Activated naive CD4-positive, alpha-beta T cell treated with anti-CD3 and anti-CD28 coated beads for 36 hours (primary cell): ENCODE data around the gene CABLES1. TPM values are rescaled to one million over a fixed set of nuclear protein-coding genes. Genes with fewer than 3 reads are reported as not detected.
"Not testable (repeated sequence)": the region's sequence is repeated elsewhere in the genome, so short reads cannot be mapped to it uniquely, and the experiment has no call there.

Source experiments
- CTCF ChIA-PET: fragments of 350-600 bp; sonication (Branson Sonifier 250); formaldehyde crosslinking; loops from one replicate; lab custom pipeline; 2021; ENCODE audit warnings: antibody characterized with exemption; lab: Charles Lee
- DNase-seq: peaks from one replicate; pipeline ENCODE4 v3.0.0-alpha.2; 2020
- H3K27ac Mint-ChIP-seq: one replicate; pipeline ENCODE4 v1.8.0; 2021; ENCODE audit warnings: mild to moderate bottlenecking, mixed read lengths
- H3K27me3 Mint-ChIP-seq: one replicate; pipeline ENCODE4 v1.8.0; 2021; ENCODE audit warnings: low read depth, mixed read lengths
- H3K36me3 Mint-ChIP-seq: one replicate; pipeline ENCODE4 v1.8.0; 2021; ENCODE audit warnings: low read depth, mixed read lengths
- H3K4me1 Mint-ChIP-seq: one replicate; pipeline ENCODE4 v1.8.0; 2021; ENCODE audit warnings: low read depth, mixed read lengths
- H3K4me3 Mint-ChIP-seq: one replicate; pipeline ENCODE4 v1.8.0; 2021; ENCODE audit warnings: mild to moderate bottlenecking, moderate library complexity, mixed read lengths
- H3K9me3 Mint-ChIP-seq: one replicate; pipeline ENCODE4 v1.8.0; 2021; ENCODE audit warnings: mixed read lengths
- intact Hi-C: fragments of 100-400 bp; cut with micrococcal nuclease; formaldehyde crosslinking; loops from one replicate; pipeline ENCODE4 v1.15.1; 2023
- total RNA-seq, 2 experiments: library from RNA; stranded (reverse); gene quantifications; one replicate each; pipeline ENCODE4 v1.2.3, GENCODE V29; 2021

The CABLES1 gene
- total RNA-seq, 2 experiments from 2014 or later = 0.12 to 0.38 TPM

DNA sequence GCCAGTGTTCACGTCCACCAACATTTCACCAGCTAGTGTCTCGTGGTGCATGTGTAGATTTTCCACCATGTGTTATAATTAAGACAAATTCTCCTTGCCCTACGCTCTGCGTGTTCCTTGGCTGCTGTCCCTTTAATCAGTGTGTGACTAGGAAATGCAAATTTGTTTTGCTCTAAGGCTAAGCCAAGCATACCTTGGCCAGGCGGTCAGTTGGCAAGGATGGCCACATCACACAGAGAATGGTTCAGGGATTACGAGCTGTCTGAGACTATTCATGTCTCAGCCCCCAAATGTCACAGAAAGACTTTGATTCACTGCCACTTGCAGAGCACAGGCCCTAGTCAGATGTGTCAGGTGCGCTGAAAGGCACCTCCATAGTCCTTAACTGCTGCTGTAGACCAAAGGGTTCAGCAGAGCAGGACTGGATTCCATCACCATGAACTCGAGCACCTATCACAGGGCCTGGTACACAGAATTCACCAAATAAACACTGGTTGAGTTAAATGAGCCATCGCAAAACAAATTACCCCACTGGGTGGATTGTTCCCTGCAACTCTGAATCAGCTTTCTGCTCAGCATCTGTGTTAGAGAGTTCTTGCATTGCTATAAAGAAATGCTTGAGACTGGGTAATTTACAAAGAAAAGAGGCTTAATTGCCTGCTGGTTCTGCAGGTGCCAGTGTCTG is 128.4 kb downstream of the CABLES1 start:
- no peaks in the 10 kb centered on the region for H3K36me3 Mint-ChIP-seq
- H3K4me1 Mint-ChIP-seq = peaks cover 36% of the 10 kb centered on the region
- H3K9me3 Mint-ChIP-seq = no peaks in the 10 kb centered on the region
- no peak for DNase-seq
- H3K4me3 Mint-ChIP-seq = no peak overlapping the region
- CTCF ChIA-PET = interaction anchor here (1.0 kb wide), 1 partner anchor 132 kb away, joined by 3 read pairs; no protein-coding TSS in a partner anchor
- no peaks in the 10 kb centered on the region for H3K27me3 Mint-ChIP-seq
- no peak overlapping the region for H3K27ac Mint-ChIP-seq
- intact Hi-C loops = loop anchor here (10.0 kb wide), 1 partner anchor 241 kb away; the partner anchor contains the start of gene RMC1

DNA sequence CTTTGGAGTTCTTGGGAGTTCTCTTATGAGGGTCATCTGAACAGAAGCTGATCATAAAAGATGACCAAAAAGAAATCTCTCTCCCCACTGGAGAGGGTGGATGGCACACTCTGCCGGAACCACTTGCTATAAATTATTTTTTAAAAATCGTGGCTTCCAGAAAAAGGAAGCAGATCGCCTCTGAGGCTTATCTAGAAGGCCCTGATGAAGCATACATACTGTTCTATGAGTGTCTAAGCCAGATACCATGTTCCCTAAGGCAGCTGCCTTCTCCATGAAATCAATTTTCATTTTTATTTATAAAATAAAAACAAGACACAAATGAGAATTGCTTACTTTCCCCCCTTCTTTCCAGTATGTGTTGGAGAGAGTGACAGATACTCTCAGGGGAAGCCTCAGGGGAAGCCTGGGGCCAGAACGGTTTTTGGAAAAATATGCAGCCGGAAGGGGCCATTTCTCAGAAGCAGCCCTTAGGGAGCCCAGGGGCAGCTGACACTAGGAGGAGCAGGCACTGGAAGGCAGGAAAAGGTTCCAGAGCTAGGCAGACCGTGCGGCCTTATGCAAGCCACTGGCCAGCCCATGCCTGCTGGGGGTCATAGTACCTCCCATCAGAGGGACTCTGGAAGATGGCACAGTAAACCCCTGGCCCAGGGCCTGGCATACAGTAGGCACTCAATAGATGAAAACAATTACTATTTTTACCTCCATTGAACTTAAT is 130.6 kb downstream of the CABLES1 start:
- H3K4me1 Mint-ChIP-seq = peaks cover 23% of the 10 kb centered on the region
- intact Hi-C loops = loop anchor here (10.0 kb wide), 1 partner anchor 239 kb away; the partner anchor contains the start of gene RMC1
- peaks cover 20% of the 10 kb centered on the region for H3K9me3 Mint-ChIP-seq
- no peak overlapping the region for H3K4me3 Mint-ChIP-seq
- DNase-seq = no peak
- H3K27ac Mint-ChIP-seq = no peak overlapping the region
- peaks cover 10% of the 10 kb centered on the region for H3K36me3 Mint-ChIP-seq
- CTCF ChIA-PET = no interaction called here
- no peaks in the 10 kb centered on the region for H3K27me3 Mint-ChIP-seq

DNA sequence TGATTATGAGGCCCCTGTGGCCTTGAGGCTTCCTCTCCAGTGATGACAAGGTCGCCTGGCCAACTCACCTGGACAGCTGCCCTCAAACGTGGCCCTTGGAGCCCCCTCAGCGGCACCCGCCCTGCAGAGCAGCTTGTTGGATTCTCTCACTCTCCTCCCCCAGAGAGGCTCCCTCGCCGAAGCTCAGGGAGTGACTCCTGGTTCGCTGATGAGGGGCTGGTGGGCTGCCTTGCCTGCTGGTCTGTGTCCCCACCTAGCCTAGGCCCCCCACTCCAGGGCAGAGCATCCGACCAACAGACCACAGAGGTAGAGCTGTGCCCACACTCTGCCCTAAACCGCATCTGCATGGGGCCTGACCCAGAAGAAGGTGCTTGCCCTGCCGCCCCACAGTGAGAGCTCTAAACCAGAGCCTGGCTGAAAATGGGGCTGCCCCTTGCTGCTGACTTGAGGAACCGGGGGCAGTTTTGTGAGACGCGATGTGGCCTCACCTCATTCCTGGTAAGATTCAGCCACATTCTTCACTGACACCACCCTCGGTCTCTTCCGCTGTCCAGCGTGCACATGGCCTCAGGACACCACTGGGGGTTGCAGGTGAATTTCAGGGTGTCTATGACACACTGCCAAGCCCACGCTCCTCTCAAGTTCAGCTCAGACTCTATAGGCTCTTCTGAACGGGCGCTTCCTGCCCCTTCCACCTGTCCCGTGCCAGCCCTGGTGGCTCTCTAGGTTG is 131.6 kb downstream of the CABLES1 start:
- Mint-ChIP-seq H3K27me3 (no peaks in the 10 kb centered on the region), H3K4me1 (peaks cover 21% of the 10 kb centered on the region), H3K27ac (no peak overlapping the region), H3K36me3 (peaks cover 10% of the 10 kb centered on the region), H3K9me3 (peaks cover 26% of the 10 kb centered on the region), H3K4me3 (no peak overlapping the region)
- CTCF ChIA-PET = no interaction called here
- intact Hi-C loops = loop anchor here (10.0 kb wide), 1 partner anchor 238 kb away; the partner anchor contains the start of gene RMC1
- DNase-seq = no peak

DNA sequence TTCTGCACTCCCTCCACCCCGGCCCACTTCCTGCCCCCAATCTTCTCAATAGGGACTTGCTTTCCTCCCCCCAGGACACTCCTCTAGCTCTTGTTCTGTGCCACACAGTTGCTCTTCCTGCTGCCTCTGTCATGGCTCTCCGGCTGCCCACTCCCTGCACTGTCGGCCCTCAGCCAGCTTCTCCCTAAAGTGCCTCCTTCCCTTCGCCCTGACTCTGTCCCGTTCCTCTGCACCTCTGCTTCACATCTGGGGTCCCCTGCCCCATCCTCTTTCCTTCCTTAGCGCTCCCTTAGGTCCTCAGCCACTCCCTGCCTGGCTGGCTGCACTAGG is 132.1 kb downstream of the CABLES1 start:
- Mint-ChIP-seq H3K27me3 (no peaks in the 10 kb centered on the region), H3K36me3 (peaks cover 10% of the 10 kb centered on the region), H3K4me1 (peaks cover 21% of the 10 kb centered on the region), H3K4me3 (no peak overlapping the region), H3K27ac (no peak overlapping the region), H3K9me3 (peaks cover 26% of the 10 kb centered on the region)
- CTCF ChIA-PET = interaction anchor here (0.5 kb wide), 1 partner anchor 43 kb away, joined by 3 read pairs; no protein-coding TSS in a partner anchor
- no peak for DNase-seq
- intact Hi-C loops = loop anchor here (10.0 kb wide), 1 partner anchor 237 kb away; the partner anchor contains the start of gene RMC1

DNA sequence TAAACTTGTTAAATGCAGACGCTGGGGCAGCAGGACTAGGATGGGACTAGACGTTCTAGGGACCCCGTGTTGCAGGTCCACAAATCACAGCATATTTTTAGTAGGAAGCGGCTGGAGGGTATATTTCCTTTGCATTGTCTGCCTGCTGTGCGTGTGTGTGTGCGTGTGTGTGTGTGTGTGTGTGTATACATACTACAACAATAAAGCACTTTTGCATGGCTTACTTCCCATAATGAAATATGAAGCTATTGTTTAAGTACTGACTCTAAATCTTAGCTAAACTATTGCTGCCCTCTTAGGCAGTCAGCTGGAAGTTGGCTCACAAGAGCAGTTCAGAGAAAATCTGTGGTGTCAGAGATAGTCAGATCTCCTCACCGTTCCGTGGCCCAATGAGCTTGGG is 133.4 kb downstream of the CABLES1 start:
- no peak overlapping the region for H3K27ac Mint-ChIP-seq
- CTCF ChIA-PET = interaction anchor here (0.7 kb wide), 1 partner anchor 34 kb away, joined by 3 read pairs; no protein-coding TSS in a partner anchor

DNA sequence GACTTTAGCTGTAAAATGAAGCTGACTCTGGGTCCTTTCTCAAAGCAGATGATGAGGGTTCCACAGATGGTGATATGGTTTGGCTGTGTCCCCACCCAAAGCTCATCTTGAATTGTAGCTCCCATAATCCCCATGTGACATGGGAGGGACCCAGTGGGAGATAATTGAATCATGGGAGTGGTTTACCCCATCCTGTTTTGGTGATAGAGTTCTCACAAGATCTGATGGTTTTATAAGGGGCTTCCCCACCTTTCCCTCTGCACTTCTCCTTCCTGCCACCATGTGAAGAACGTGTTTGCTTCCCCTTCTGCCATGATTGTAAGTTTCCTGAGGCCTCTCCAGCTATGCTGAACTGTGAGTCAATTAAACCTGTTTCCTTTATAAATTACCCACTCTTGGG is 133.8 kb downstream of the CABLES1 start:
- Mint-ChIP-seq H3K4me1 (peaks cover 21% of the 10 kb centered on the region), H3K9me3 (peaks cover 26% of the 10 kb centered on the region), H3K27ac (peak overlapping the region; percentile 41), H3K36me3 (peaks cover 10% of the 10 kb centered on the region)
- H3K27me3 Mint-ChIP-seq, DNase-seq, H3K4me3 Mint-ChIP-seq: not testable (repeated sequence)
- intact Hi-C loops = loop anchor here (10.0 kb wide), 1 partner anchor 236 kb away; the partner anchor contains the start of gene RMC1
- CTCF ChIA-PET = interaction anchor here (0.7 kb wide), 1 partner anchor 35 kb away, joined by 3 read pairs; no protein-coding TSS in a partner anchor

More for the DNA sequence above, 133.4 kb downstream of the CABLES1 start:
- Mint-ChIP-seq H3K27me3 (no peaks in the 10 kb centered on the region), H3K36me3 (peaks cover 10% of the 10 kb centered on the region), H3K4me3 (no peak overlapping the region), H3K9me3 (peaks cover 26% of the 10 kb centered on the region), H3K4me1 (peaks cover 21% of the 10 kb centered on the region)
- DNase-seq = no peak
- intact Hi-C loops = loop anchor here (10.0 kb wide), 1 partner anchor 236 kb away; the partner anchor contains the start of gene RMC1

DNA sequence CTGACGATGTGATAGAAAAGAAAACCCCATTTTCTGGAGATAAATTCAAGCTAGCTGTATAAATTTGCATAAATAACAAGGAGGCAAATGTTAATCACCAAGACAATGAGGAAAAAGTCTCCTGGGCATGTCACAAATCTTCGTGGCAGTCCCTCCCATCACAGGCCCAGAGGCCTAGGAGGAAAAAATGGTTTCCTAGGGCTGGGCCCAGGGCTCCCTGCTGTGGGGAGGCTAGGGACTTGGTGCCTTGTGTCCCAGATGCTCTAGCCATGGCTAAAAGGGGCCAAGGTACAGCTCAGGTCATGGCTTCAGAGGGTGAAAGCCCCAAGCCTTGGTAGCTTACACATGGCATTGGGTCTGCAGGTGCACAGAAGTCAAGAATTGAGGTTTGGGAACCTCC is 134.6 kb downstream of the CABLES1 start:
- Mint-ChIP-seq H3K4me3 (no peak overlapping the region), H3K27me3 (no peaks in the 10 kb centered on the region), H3K27ac (no peak overlapping the region), H3K9me3 (peaks cover 26% of the 10 kb centered on the region), H3K4me1 (peaks cover 21% of the 10 kb centered on the region), H3K36me3 (peaks cover 10% of the 10 kb centered on the region)
- CTCF ChIA-PET = interaction anchor here (0.7 kb wide), 1 partner anchor 499 kb away, joined by 3 read pairs; no protein-coding TSS in a partner anchor
- DNase-seq = no peak
- intact Hi-C loops = loop anchor here (10.0 kb wide), 1 partner anchor 235 kb away; the partner anchor contains the start of gene RMC1

DNA sequence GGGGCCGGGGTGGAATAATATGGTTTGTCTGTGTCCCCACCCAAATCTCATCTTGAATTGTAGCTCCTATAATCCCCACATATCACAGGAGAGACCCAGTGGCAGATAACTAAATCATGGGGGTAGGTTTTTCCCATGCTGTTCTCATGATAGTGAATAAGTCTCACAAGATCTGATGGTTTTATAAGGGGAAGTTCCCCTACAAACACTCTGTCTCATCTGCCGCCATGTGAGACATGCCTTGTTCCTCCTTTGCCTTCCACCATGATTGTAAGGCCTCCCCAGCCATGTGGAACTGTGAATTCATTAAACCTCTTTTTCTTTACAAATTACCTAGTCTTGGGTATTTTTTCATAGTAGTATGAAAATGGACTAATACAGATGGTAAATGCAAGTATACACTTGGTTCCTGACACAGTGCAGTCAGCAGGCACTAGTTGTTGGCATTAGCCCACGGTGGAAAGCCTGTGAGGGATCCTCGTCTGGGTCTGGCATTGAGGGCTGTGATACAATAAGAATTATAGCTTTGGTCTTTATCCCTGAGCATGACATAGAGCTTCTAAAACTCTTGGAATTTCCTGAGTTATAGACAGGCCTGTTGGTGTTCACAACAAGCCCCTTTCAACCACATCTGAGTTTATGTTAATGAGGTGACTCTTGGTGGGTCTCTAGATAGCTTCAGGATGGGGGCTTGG is 135.8 kb downstream of the CABLES1 start:
- Mint-ChIP-seq H3K4me3 (no peak overlapping the region), H3K27me3 (no peaks in the 10 kb centered on the region), H3K36me3 (peaks cover 10% of the 10 kb centered on the region), H3K9me3 (peaks cover 26% of the 10 kb centered on the region), H3K27ac (no peak overlapping the region), H3K4me1 (peaks cover 21% of the 10 kb centered on the region)
- no peak for DNase-seq
- intact Hi-C loops = no loop called here
- CTCF ChIA-PET = interaction anchor here (1.2 kb wide), 1 partner anchor 30 kb away, joined by 3 read pairs; no protein-coding TSS in a partner anchor

DNA sequence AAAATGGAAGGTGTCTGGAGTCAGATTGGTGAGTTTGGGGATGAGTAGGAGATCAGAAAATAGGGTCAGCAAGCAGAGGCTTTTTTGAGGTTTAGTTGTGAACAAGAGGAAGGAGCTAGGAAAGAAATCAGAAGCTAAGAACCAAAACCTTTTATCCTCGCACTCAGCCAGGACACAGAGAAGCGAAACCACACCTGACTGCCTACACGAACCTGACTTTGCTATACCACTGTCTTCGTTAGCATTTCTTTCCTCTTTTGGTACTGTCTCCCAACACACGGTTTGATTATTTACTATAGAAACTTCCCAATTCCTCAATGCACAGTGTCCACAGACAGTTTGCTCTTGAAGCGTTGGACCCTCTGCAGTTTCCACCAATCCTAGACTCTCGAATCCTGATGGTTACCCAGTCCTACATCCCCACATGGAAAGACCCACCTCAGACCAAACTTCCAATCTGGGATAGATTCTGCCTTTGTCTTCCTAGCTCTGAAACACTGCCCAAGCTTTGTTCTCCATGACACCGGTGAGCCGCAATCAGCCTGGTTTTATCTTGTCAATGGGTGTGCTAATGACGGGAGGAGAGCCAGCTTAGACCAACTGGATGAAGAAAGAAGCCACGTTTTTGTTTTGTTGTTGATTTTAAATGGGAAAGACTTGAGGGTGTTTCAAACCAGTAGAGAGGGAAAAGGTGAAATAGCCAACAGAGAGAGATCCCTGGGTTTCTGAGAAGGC is 137.4 kb downstream of the CABLES1 start:
- no peak overlapping the region for H3K27ac Mint-ChIP-seq
- DNase-seq = no peak
- CTCF ChIA-PET = interaction anchor here (1.2 kb wide), 1 partner anchor 32 kb away, joined by 3 read pairs; no protein-coding TSS in a partner anchor
- peaks cover 14% of the 10 kb centered on the region for H3K36me3 Mint-ChIP-seq
- H3K27me3 Mint-ChIP-seq = no peaks in the 10 kb centered on the region
- intact Hi-C loops = no loop called here
- H3K9me3 Mint-ChIP-seq = peaks cover 31% of the 10 kb centered on the region
- H3K4me1 Mint-ChIP-seq = peaks cover 11% of the 10 kb centered on the region
- H3K4me3 Mint-ChIP-seq = no peak overlapping the region

DNA sequence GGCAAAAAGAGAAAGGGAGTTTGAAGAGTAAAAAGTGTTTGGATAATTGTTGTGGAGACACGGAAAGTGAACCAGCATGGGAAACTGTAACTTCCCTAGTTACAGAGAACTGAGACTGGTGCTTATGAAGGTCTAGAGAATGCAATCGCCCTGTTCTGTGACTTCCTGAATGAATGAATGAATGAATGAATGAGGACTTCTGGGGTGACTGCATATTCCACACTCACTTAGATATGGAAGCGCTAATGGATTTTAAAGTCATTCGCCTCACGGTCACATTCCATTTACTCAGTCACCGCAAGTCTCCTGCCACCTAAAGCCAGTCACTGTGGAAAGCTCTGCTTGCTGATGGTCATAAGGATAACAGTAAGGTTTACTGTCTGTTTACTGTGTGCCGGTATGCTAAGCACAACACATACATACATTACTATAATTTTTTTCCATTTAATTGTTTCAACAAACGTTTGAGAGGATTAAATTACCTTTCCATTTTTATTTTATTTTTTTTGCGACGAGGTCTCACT is 138.2 kb downstream of the CABLES1 start:
- peaks cover 14% of the 10 kb centered on the region for H3K36me3 Mint-ChIP-seq
- no peaks in the 10 kb centered on the region for H3K27me3 Mint-ChIP-seq
- no peak overlapping the region for H3K4me3 Mint-ChIP-seq
- DNase-seq = no peak
- H3K9me3 Mint-ChIP-seq = peaks cover 35% of the 10 kb centered on the region
- CTCF ChIA-PET = no interaction called here
- H3K4me1 Mint-ChIP-seq = peaks cover 9% of the 10 kb centered on the region
- intact Hi-C loops = no loop called here
- no peak overlapping the region for H3K27ac Mint-ChIP-seq
